ENCODE measurements around the gene TP53I13. TPM values are rescaled to one million over a fixed set of nuclear protein-coding genes. Genes with fewer than 3 reads are reported as not detected.

The TP53I13 gene
- total RNA-seq, 1 donor from 2014 or later = 78.8 TPM

DNA sequence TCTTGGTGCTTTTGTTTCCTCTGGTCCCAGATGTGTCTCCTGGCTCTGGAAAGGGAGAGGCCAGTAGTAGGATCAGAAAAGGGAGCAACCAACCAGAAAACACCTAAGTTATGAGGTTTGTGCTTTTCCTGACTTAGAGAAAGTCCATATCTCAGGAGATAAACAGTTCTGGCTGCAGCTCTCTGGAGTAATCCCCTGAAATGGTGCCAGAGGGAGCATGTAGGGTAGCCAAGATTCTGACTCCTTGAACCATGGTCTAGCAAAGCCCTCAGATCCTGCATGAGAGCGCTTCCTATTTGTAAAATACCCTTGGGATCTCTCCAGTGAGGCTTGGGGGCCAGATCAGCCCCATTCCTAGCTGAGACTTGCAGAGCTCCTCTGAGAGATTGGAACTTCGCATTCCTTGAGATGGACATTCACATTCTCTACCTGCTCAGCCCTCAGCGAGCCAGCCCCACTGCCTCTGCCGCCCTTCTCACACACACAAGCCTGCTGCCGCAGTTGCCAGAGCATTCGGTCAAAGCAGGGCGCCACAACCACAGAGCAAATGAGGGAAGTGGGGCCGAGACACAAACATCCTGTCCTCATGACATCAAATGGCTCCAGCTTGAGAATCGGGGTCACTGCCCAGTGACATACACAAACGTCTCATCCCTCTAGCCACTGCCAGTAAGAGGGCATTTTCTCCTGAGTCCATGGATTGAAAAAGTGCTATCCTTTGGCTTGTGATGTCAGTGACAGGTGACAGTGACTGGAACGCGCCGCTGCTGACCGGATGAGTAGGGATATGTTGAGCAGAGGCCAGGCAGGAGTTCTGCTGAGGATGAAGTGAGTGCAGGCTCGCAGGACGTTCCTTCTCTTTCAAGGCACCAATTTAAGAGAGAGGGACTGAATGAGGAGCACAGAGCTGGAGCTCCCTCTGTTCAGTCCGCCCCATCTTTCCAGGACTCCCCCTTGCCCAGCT lies 6.7 kb upstream of the TP53I13 start:
- no peak for DNase-seq (ENCODE audit: low read depth)
- H3K4me3 ChIP-seq (ENCODE audit: low read depth, low read length) = no peak overlapping the region
- TF ChIP-seq, protein P1, sequence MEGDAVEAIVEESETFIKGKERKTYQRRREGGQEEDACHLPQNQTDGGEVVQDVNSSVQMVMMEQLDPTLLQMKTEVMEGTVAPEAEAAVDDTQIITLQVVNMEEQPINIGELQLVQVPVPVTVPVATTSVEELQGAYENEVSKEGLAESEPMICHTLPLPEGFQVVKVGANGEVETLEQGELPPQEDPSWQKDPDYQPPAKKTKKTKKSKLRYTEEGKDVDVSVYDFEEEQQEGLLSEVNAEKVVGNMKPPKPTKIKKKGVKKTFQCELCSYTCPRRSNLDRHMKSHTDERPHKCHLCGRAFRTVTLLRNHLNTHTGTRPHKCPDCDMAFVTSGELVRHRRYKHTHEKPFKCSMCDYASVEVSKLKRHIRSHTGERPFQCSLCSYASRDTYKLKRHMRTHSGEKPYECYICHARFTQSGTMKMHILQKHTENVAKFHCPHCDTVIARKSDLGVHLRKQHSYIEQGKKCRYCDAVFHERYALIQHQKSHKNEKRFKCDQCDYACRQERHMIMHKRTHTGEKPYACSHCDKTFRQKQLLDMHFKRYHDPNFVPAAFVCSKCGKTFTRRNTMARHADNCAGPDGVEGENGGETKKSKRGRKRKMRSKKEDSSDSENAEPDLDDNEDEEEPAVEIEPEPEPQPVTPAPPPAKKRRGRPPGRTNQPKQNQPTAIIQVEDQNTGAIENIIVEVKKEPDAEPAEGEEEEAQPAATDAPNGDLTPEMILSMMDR (conservative IDR thresholded peaks at IDR 0.05; ENCODE audit: low read depth, low read length) = no peak

DNA sequence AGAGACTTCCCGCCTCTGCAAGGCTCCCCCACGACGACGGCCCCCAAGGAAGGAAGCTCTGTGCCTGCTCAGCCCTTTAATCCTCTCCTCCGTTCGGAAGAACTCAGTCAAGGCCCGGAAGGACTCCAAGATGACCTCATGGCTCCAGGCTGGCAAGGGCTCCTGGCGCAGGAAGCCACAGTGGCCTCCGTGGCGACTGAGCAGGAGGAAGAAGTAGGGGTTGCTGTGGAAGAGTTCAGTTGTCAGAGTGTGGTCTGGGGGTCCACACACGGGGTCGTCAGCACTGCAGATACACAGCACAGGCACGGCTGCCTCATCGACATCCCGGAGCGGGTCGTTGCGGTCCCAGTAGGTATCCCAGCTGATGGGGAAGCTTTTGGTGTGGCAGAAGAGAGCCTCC lies 5.9 kb upstream of the TP53I13 start:
- no peak for DNase-seq (ENCODE audit: low read depth)
- TF ChIP-seq, protein P1 (conservative IDR thresholded peaks at IDR 0.05; ENCODE audit: low read depth, low read length) = no peak
- H3K4me3 ChIP-seq (ENCODE audit: low read depth, low read length) = no peak overlapping the region

DNA sequence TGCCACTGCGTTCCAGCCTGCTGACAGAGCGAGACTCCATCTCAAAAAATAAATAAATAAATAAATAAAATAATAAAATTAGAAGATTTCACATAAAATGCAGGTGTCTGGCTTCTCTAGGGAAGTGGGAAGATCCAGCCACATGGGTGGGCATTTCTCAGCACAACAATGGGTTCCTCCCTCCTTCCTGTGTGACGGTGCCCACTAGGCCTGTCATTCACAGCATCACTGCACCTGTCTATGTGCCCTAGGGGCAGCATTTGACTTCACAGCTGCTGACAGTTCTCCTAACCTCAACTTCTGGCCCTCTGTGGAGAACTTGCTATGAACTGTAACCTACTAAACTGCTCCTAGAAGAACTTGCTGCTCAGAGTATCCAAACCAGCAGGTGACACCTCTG lies 4.7 kb upstream of the TP53I13 start:
- DNase-seq (ENCODE audit: low read depth) = no peak
- TF ChIP-seq, protein P1 (conservative IDR thresholded peaks at IDR 0.05; ENCODE audit: low read depth, low read length) = no peak
- no peak overlapping the region for H3K4me3 ChIP-seq (ENCODE audit: low read depth, low read length)

DNA sequence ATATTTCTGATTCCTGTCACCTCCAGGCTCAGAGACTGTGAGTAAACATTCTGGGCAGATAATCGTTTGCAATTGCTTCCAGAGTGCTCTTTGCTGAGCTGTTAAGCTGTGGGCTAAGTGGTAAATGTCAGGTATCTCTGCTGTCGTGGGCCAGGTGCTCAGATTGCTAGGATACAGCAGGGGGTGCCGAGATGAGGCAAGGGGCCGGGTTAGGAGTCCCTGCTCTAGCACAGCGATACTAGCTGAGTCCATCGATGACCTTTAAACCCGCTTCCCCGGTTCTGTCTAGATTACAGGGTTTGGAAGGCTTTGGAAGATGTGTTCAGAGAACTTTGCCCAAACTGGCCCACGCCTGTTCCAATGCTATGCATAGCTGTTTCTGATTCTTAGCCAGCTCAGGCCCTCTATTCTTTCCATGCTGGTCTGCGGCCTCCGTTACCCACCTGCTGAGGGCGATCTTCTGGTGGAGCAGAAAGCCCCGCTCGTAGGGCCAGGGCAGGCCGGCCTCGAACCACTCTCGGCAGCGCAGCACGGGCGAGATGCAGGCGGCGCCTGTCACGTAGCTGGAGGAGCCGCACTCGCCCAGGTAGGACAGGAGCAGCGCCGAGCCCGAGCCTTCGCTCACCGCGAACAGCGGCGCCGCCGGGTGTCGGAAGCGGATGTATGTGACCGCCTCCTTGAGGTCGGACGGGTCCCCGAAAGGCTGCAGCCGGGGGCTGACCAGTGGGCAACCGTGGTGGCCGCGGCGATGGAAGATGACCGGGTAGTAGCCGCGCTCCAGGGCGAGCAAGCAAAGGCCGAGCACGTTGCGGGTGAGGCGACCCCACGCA lies 2.6 kb upstream of the TP53I13 start:
- TF ChIP-seq, protein P1 (conservative IDR thresholded peaks at IDR 0.05; ENCODE audit: low read depth, low read length) = peak; percentile 29

DNA sequence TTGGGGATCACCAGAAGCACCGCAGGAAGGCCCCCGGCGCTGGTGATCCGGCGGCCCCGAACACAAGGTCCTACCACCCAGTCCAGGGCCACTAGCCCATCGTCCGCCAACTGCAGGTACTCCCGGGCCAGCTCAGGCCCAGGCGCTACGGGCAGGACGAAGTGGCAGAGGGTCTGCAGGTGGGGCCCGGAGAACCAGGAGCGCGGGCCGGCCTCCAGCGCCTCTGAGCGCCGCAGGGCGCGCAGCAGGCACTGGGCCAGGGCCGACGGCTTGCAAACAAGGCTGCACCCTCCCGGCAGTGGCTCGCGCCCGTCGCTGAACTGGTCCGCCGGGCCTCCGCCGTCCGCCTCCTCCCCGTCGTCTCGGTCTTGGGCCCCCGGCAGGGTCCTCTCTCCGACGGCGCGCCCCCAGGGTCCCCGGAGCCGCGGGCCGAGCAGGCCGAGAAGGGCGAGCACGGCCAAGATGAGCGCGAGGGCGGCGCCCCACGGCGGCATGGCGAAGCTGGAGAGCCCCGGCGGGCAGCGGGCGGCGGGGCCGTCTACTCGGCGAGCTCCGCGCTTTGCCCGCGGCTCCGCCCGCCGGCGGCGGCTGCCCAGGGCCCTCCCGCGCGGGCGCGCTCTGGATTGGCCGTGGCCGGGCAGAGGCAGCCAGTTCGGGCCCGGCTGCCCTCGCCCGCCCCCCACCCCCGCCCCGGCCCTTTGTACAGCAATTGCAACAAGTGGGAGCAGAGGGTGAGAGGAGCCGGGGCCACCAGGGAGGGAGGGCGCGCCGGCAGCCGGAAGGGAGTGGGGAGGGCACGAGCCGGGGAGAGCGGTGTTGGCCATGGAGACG lies 1.8 kb upstream of the TP53I13 start, which contains the start of gene ABHD15:
ABHD15 (minus strand) TSS at position 565 of the 831 bp plus-strand sequence; CDS start at position 494, 71 bp downstream.
- TF ChIP-seq, protein P1 (conservative IDR thresholded peaks at IDR 0.05; ENCODE audit: low read depth, low read length) = no peak
- H3K4me3 ChIP-seq (ENCODE audit: low read depth, low read length) = peak within 1 kb of the TSS; percentile 77
- DNase-seq (ENCODE audit: low read depth) = no peak

More for the DNA sequence above, 2.6 kb upstream of the TP53I13 start:
- H3K4me3 ChIP-seq (ENCODE audit: low read depth, low read length) = peak overlapping the region; percentile 76
- DNase-seq (ENCODE audit: low read depth) = no peak

DNA sequence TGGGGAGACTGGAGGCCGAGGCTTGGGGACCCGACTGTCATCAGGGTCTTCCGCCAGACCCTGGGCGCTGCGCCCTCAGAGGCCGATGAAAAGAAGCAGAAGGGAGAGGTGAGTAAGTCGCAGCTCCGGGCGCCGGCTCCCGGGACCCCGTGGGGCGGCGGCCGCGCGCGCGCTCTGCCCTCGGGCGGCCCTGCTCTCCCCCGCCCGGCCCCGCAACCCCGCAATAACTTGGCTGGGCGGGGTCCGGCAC lies 1.3 kb upstream of the TP53I13 start:
- DNase-seq (ENCODE audit: low read depth) = no peak
- peak overlapping the region; percentile 77 for H3K4me3 ChIP-seq (ENCODE audit: low read depth, low read length)
- TF ChIP-seq, protein P1 (conservative IDR thresholded peaks at IDR 0.05; ENCODE audit: low read depth, low read length) = no peak

Measured in epithelial cell of proximal tubule (primary cell).